Measurements from ENCODE around the gene PALLD.

DNA sequence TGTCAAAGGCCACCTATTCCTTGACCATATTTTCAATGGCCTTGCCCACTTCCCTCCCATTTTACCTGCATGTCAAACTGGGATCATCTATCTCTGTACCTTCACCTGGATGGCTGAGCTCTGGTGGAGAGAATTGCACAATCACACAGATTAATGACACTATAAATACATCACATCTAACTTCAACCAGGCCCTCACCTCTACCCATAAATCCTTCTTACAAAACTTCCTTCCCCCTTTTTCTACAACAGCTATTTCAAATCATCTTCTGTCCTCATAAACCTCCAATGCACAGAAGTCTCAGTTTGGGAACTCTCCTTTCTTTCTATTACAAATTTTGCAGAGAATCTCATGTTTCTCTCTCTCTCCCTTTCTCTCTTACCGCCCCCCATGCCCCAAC is 9.2 kb downstream of the PALLD start:
- TF ChIP-seq RAD21 (conservative IDR thresholded peaks at IDR 0.05) (no peak), CTCF (IDR thresholded peaks at IDR 0.05; ENCODE audit: poor library complexity, severe bottlenecking) (no peak), REST (IDR thresholded peaks at IDR 0.05; ENCODE audit: borderline replicate concordance) (no peak), TAF1 (IDR thresholded peaks at IDR 0.05; ENCODE audit: low read depth) (no peak), EZH2 (IDR thresholded peaks at IDR 0.05; ENCODE audit: borderline replicate concordance, insufficient read depth, low read length, poor library complexity, severe bottlenecking) (no peak), POLR2AphosphoS5 (IDR thresholded peaks at IDR 0.05) (no peak), EP300 (conservative IDR thresholded peaks at IDR 0.05; ENCODE audit: poor library complexity, severe bottlenecking) (no peak)
